ENCODE measurements around the gene TNIP1. TPM values are rescaled to one million over a fixed set of nuclear protein-coding genes. Genes with fewer than 3 reads are reported as not detected.

The TNIP1 gene
- polyA plus RNA-seq, 1 of the 3 experiments (the other 2 are of a cell fraction): 46.2 TPM

DNA sequence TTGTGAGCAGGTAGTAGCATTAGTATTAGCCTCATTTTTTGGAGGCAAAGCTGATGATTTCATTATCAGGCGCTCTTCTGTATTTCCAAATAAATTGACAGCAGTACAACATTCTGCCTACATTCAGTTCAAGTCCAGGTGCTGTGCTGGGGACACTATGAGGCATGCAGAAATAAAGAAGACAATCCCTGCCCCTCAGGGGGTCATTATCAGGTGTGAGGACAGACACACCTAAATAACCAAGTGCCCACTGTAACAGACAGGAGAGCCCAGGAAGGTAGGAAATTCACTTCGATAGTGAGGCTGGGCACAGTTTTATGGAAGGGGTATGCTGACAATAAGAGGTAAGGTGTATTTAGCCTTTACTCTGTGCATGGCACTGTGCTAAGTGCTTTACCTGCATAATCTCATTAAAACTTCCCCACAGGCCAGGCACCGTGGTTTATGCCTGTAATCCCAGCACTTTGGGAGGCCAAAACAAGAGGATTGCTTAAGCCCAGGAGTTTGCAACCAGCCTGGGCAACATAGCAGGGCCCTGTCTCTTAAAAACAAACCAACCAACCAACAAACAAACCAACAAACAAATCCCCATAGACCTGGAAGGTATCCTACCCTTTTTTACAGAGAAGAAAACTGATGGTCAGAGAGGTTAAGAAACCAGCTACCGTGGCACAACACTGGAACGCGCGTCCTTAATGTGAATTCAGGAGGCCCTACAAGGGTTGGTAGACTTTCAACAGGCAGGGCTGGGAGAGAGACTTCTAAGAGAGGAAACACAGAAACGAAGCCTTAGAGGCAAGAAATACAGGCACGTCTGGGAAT is 77.9 kb downstream of the TNIP1 start:
- Histone ChIP-seq H3K27me3 (ENCODE audit: insufficient read depth) (no peaks in the 10 kb centered on the region), H3K79me2 (ENCODE audit: insufficient read depth) (no peaks in the 10 kb centered on the region), H3K9me2 (no peaks in the 10 kb centered on the region), H3K4me2 (no peak overlapping the region), H3K9ac (no peak overlapping the region), H3K9me3 (no peaks in the 10 kb centered on the region), H3K36me3 (replicated peaks in 1 of 2; ENCODE audit: control insufficient read depth in 1 of 2, insufficient read depth in 2 of 2, low read length in 1 of 2) (no peaks in the 10 kb centered on the region), H3F3A (replicated peaks; ENCODE audit: insufficient read depth) (no peaks in the 10 kb centered on the region), H2AFZ (ENCODE audit: low read depth) (no peak overlapping the region), H3K4me1 (ENCODE audit: control insufficient read depth in 1 of 2, insufficient read depth in 2 of 2, low read depth in 1 of 2, low read length in 1 of 2) (no peaks in the 10 kb centered on the region; a peak in 1 of 4 replicates), H4K20me1 (ENCODE audit: insufficient read depth) (no peaks in the 10 kb centered on the region), H3K27ac (ENCODE audit: low read depth in 2 of 2, low read length in 1 of 2) (no peak overlapping the region), H3K4me3 (ENCODE audit: low read depth in 2 of 2, low read length in 1 of 2) (no peak overlapping the region)
- TF ChIP-seq FOSL2 (IDR thresholded peaks at IDR 0.05; ENCODE audit: borderline replicate concordance, low read depth) (no peak), MEF2A (IDR thresholded peaks at IDR 0.05; ENCODE audit: borderline replicate concordance, low read depth) (no peak)
- WGBS (ENCODE audit: low lambda C conversion rate): 62% methylated on average over 9 of the region's 9 CpGs
- no peak for DNase-seq
- ChIA-PET POLR2A (no interaction called here), CTCF (interaction anchor here (0.6 to 5.2 kb wide), 23 partner anchors 14 to 479 kb away, joined by 3 to 57 read pairs (median 4); partner anchors contain the start of gene GPX3)

DNA sequence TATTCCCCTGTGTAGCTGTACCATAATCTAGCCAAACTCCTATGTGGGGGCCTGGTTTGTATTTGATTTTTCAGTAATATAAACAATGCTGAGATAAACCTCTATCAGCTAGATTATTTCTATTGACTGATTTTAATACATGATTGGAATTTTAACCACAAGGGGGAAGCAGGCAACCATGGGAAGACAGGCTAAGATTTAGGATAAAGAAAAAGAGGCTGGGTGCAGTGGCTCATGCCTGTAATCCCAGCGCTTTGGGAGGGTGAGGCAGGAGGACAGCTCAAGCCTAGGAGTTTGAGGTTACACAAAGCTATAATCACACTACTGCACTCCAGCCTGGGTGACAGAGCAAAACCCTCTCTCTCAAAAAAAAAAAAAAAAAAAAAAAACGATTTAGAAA is 78.6 kb downstream of the TNIP1 start:
- Histone ChIP-seq H4K20me1 (ENCODE audit: insufficient read depth) (no peaks in the 10 kb centered on the region), H3K9me3 (no peaks in the 10 kb centered on the region), H3K4me3 (ENCODE audit: low read depth in 2 of 2, low read length in 1 of 2) (no peak overlapping the region), H3K4me2 (no peak overlapping the region), H3K9me2 (no peaks in the 10 kb centered on the region), H3K9ac (no peak overlapping the region), H3F3A (replicated peaks; ENCODE audit: insufficient read depth) (no peaks in the 10 kb centered on the region), H3K27ac (ENCODE audit: low read depth in 2 of 2, low read length in 1 of 2) (no peak overlapping the region), H3K36me3 (replicated peaks in 1 of 2; ENCODE audit: control insufficient read depth in 1 of 2, insufficient read depth in 2 of 2, low read length in 1 of 2) (no peaks in the 10 kb centered on the region), H3K4me1 (ENCODE audit: control insufficient read depth in 1 of 2, insufficient read depth in 2 of 2, low read depth in 1 of 2, low read length in 1 of 2) (no peaks in the 10 kb centered on the region; a peak in 1 of 4 replicates), H3K79me2 (ENCODE audit: insufficient read depth) (no peaks in the 10 kb centered on the region), H2AFZ (ENCODE audit: low read depth) (no peak overlapping the region), H3K27me3 (ENCODE audit: insufficient read depth) (no peaks in the 10 kb centered on the region)
- POLR2A ChIA-PET: no interaction called here
- 38% methylated on average over 2 of the region's 2 CpGs for WGBS (ENCODE audit: low lambda C conversion rate)
- CTCF ChIA-PET: interaction anchor here (0.6 to 5.2 kb wide), 32 partner anchors 15 to 478 kb away, joined by 3 to 57 read pairs (median 4); partner anchors contain the start of genes ANXA6 and GPX3
- DNase-seq: peak; percentile 41
- TF ChIP-seq SMC3 (IDR thresholded peaks at IDR 0.05; ENCODE audit: low read depth, low read length): peak; percentile 40; the same call in 1 of the 2 replicates
- peak; percentile 76 for TF ChIP-seq RAD21 (IDR thresholded peaks at IDR 0.05; ENCODE audit: low read length)
- TF ChIP-seq, protein P1, sequence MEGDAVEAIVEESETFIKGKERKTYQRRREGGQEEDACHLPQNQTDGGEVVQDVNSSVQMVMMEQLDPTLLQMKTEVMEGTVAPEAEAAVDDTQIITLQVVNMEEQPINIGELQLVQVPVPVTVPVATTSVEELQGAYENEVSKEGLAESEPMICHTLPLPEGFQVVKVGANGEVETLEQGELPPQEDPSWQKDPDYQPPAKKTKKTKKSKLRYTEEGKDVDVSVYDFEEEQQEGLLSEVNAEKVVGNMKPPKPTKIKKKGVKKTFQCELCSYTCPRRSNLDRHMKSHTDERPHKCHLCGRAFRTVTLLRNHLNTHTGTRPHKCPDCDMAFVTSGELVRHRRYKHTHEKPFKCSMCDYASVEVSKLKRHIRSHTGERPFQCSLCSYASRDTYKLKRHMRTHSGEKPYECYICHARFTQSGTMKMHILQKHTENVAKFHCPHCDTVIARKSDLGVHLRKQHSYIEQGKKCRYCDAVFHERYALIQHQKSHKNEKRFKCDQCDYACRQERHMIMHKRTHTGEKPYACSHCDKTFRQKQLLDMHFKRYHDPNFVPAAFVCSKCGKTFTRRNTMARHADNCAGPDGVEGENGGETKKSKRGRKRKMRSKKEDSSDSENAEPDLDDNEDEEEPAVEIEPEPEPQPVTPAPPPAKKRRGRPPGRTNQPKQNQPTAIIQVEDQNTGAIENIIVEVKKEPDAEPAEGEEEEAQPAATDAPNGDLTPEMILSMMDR (IDR thresholded peaks at IDR 0.05): peak; percentile 60
- TF ChIP-seq, protein P2, sequence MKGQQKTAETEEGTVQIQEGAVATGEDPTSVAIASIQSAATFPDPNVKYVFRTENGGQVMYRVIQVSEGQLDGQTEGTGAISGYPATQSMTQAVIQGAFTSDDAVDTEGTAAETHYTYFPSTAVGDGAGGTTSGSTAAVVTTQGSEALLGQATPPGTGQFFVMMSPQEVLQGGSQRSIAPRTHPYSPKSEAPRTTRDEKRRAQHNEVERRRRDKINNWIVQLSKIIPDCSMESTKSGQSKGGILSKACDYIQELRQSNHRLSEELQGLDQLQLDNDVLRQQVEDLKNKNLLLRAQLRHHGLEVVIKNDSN (IDR thresholded peaks at IDR 0.05; ENCODE audit: borderline replicate concordance, low read depth): no peak
- TF ChIP-seq YY1 (IDR thresholded peaks at IDR 0.05; ENCODE audit: low read depth): no peak

Data from SK-N-SH (cell line).